Keratinocyte (primary cell): ENCODE measurements around the gene PLXDC1. TPM values are rescaled to one million over a fixed set of nuclear protein-coding genes. Genes with fewer than 3 reads are reported as not detected.
"Not testable (repeated sequence)": the region's sequence is repeated elsewhere in the genome, so short reads cannot be mapped to it uniquely, and the experiment has no call there.

Source experiments
- DNase-seq: peaks from one replicate; pipeline ENCODE4 v3.0.0-alpha.2; 2011; ENCODE audit warnings: low read depth, missing footprints, low spot score
- FAIRE-seq: peaks from 2 replicates; lab custom pipeline; 2011; peaks lifted over from hg19 to GRCh38; lab: Jason Lieb, UNC
- H2AFZ ChIP-seq: 2 replicates; pipeline ENCODE4 v1.6.0; 2012; ENCODE audit warnings: low read length, control low read depth, inconsistent platforms; ENCODE audit not compliant: control insufficient read depth
- H3K27ac ChIP-seq: 2 replicates; pipeline ENCODE4 v1.5.1; 2011; ENCODE audit warnings: low read length; ENCODE audit not compliant: control insufficient read depth, insufficient read depth
- H3K27me3 ChIP-seq: 3 replicates; pipeline ENCODE4 v1.6.0; 2011; ENCODE audit warnings: low read length; ENCODE audit not compliant: control insufficient read depth, insufficient read depth; ENCODE audit errors: extremely low read depth
- H3K36me3 ChIP-seq, 2 experiments: 2 replicates in 1 of 2; 3 replicates in 1 of 2; pipeline ENCODE4 v1.5.1; 2011; ENCODE audit warnings: low read length in 2 of 2, mild to moderate bottlenecking in 1 of 2; ENCODE audit not compliant: control insufficient read depth in 2 of 2, insufficient read depth in 2 of 2; ENCODE audit errors: extremely low read depth in 1 of 2
- H3K4me1 ChIP-seq: 3 replicates; pipeline ENCODE4 v1.5.1; 2011; ENCODE audit warnings: low read length; ENCODE audit not compliant: control insufficient read depth, insufficient read depth; ENCODE audit errors: extremely low read depth
- H3K4me2 ChIP-seq: 3 replicates; pipeline ENCODE4 v1.6.0; 2011; ENCODE audit warnings: low read depth, low read length; ENCODE audit not compliant: control insufficient read depth, insufficient read depth; ENCODE audit errors: extremely low read depth
- H3K4me3 ChIP-seq, 3 experiments: fragments of 200-600 bp in 1 of 3; sonication (generic) in 1 of 3; 2 replicates in 2 of 3; 3 replicates in 1 of 3; pipeline ENCODE4 v1.5.1; 2011 to 2016; ENCODE audit warnings: low read length in 3 of 3, mild to moderate bottlenecking in 3 of 3, control low read depth in 2 of 3, inconsistent platforms in 1 of 3, low read depth in 1 of 3, mixed read lengths in 1 of 3, mixed run types in 1 of 3, moderate library complexity in 1 of 3; ENCODE audit not compliant: control insufficient read depth in 2 of 3, insufficient read depth in 2 of 3; ENCODE audit errors: extremely low read depth in 1 of 3
- H3K79me2 ChIP-seq: 2 replicates; pipeline ENCODE4 v1.6.0; 2012; ENCODE audit warnings: low read length; ENCODE audit not compliant: control insufficient read depth, insufficient read depth
- H3K9ac ChIP-seq: 3 replicates; pipeline ENCODE4 v1.6.0; 2011; ENCODE audit warnings: low read length; ENCODE audit not compliant: control insufficient read depth, insufficient read depth; ENCODE audit errors: extremely low read depth
- H3K9me1 ChIP-seq: 3 replicates; pipeline ENCODE4 v1.6.0; 2011; ENCODE audit warnings: low read length; ENCODE audit not compliant: control insufficient read depth, insufficient read depth; ENCODE audit errors: extremely low read depth
- H3K9me3 ChIP-seq: 2 replicates; pipeline ENCODE4 v1.5.1; 2012; ENCODE audit warnings: low read depth, low read length; ENCODE audit not compliant: control insufficient read depth
- H4K20me1 ChIP-seq: 3 replicates; pipeline ENCODE4 v1.6.0; 2011; ENCODE audit warnings: low read length; ENCODE audit not compliant: control insufficient read depth, insufficient read depth; ENCODE audit errors: extremely low read depth
- EZH2 ChIP-seq: IDR thresholded peaks from one replicate; pipeline ENCODE4 v1.6.1; 2012; ENCODE audit warnings: inconsistent platforms, mild to moderate bottlenecking, low read length, moderate library complexity
- dilution Hi-C: fragments of 300-500 bp; cut with MboI; formaldehyde crosslinking; loops from one replicate; pipeline ENCODE4 v1.7.0; 2020; ENCODE audit warnings: low sequenced_read_pairs; ENCODE audit not compliant: extremely low pct_ligation_motif_present
- polyA plus RNA-seq, 5 experiments: library from polyadenylated mRNA; depleted of rRNA in 3 of 5; stranded (reverse) in 3 of 5; stranded (forward) in 1 of 5; unstranded in 1 of 5; fragments of >200 nt; gene quantifications; 1 replicate in 1 of 5; 2 replicates in 3 of 5; 3 replicates in 1 of 5; pipeline versions ENCODE4 v1.2.1 to v1.2.3, GENCODE V29; 2011 to 2012; ENCODE audit warnings: missing spikeins in 2 of 5, low read depth in 1 of 5, low replicate concordance in 1 of 5
- TF ChIP-seq, protein P1 (sequence below), 3 experiments: IDR thresholded peaks in 1 of 3; conservative IDR thresholded peaks in 1 of 3; optimal IDR thresholded peaks in 1 of 3; 2 replicates in 2 of 3; 3 replicates in 1 of 3; pipeline versions ENCODE3 to v1.5.1; 2011; ENCODE audit warnings: low read length in 3 of 3, mild to moderate bottlenecking in 3 of 3, moderate library complexity in 2 of 3, control low read depth in 1 of 3, inconsistent platforms in 1 of 3; ENCODE audit not compliant: insufficient read depth in 2 of 3; ENCODE audit errors: extremely low read depth in 1 of 3

PLXDC1 gene
- polyA plus RNA-seq, 1 donor (not counting 4 experiments of a cell fraction or from before 2014, with no cell fraction given): 0.35 TPM

DNA sequence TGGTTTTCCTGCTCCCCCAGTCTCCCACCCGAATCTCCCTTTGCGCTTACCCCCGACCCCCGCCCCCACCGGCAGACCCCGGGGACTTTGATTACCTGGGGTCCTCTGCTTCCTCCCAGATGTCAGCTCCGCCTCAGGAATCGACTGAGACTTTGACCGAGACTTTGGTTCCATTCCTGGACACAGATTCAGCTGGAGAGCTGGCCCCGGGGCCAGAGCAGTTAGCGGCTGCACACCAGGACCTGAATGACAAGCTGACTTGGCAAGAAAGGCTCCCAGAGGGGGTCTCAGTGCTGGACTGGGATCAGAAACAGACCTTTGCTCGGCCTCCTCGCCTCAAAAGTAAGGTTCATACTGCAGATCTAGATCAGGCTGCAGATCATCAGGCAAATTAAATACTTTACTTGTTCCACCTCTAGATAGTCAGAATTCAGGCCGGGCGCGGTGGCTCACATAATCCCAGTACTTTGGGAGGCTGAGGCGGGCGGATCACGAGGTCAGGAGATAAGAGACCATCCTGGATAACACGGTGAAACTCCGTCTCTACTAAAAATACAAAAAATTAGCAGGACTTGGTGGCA is 123.9 kb downstream of the PLXDC1 start:
- Histone ChIP-seq H3K79me2 (no peaks in the 10 kb centered on the region), H2AFZ (no peak overlapping the region)

GRCh38 chr17:39026980-39027451 is 124.4 kb downstream of the PLXDC1 start:
- H3K27ac ChIP-seq: no peak overlapping the region
- H3K36me3 ChIP-seq: no peaks in the 10 kb centered on the region
- FAIRE-seq: no peak
- H3K9me1 ChIP-seq: no peaks in the 10 kb centered on the region
- H3K9ac ChIP-seq: no peak overlapping the region
- no peaks in the 10 kb centered on the region for H3K79me2 ChIP-seq
- no peak for DNase-seq
- H3K4me3 ChIP-seq: peak overlapping the region; percentile 25 to 53 (median 36)
- TF ChIP-seq EZH2: no peak
- TF ChIP-seq, protein P1, sequence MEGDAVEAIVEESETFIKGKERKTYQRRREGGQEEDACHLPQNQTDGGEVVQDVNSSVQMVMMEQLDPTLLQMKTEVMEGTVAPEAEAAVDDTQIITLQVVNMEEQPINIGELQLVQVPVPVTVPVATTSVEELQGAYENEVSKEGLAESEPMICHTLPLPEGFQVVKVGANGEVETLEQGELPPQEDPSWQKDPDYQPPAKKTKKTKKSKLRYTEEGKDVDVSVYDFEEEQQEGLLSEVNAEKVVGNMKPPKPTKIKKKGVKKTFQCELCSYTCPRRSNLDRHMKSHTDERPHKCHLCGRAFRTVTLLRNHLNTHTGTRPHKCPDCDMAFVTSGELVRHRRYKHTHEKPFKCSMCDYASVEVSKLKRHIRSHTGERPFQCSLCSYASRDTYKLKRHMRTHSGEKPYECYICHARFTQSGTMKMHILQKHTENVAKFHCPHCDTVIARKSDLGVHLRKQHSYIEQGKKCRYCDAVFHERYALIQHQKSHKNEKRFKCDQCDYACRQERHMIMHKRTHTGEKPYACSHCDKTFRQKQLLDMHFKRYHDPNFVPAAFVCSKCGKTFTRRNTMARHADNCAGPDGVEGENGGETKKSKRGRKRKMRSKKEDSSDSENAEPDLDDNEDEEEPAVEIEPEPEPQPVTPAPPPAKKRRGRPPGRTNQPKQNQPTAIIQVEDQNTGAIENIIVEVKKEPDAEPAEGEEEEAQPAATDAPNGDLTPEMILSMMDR (optimal IDR thresholded peaks at IDR 0.05 in 1 of 3, IDR thresholded peaks at IDR 0.05 in 1 of 3, conservative IDR thresholded peaks at IDR 0.05 in 1 of 3; ENCODE audit: extremely low read depth in 1 of 3, insufficient read depth in 2 of 3, low read length in 3 of 3): no peak
- H3K9me3 ChIP-seq: no peaks in the 10 kb centered on the region
- H4K20me1 ChIP-seq: no peaks in the 10 kb centered on the region
- no peaks in the 10 kb centered on the region for H3K4me1 ChIP-seq
- dilution Hi-C loops: no loop called here
- H3K4me2 ChIP-seq: peak overlapping the region; percentile 70
- H3K27me3 ChIP-seq: peaks cover 21% of the 10 kb centered on the region
- peak overlapping the region; percentile 27 for H2AFZ ChIP-seq

More for the DNA sequence above, 123.9 kb downstream of the PLXDC1 start:
- Histone ChIP-seq H3K27ac (no peak overlapping the region), H4K20me1 (no peaks in the 10 kb centered on the region), H3K4me1 (no peaks in the 10 kb centered on the region), H3K4me2 (peak overlapping the region; percentile 70), H3K27me3 (peaks cover 21% of the 10 kb centered on the region), H3K9ac (no peak overlapping the region), H3K9me3 (no peaks in the 10 kb centered on the region), H3K36me3 (no peaks in the 10 kb centered on the region), H3K4me3 (peak overlapping the region; percentile 25 to 53 (median 36)), H3K9me1 (no peaks in the 10 kb centered on the region)
- DNase-seq (no peak), FAIRE-seq (no peak)
- no peak for TF ChIP-seq EZH2
- TF ChIP-seq, protein P1 (optimal IDR thresholded peaks at IDR 0.05 in 1 of 3, IDR thresholded peaks at IDR 0.05 in 1 of 3, conservative IDR thresholded peaks at IDR 0.05 in 1 of 3; ENCODE audit: extremely low read depth in 1 of 3, insufficient read depth in 2 of 3, low read length in 3 of 3): no peak
- dilution Hi-C loops: no loop called here

- H4K20me1 ChIP-seq, H3K79me2 ChIP-seq, dilution Hi-C loops, H3K9ac ChIP-seq, H3K9me3 ChIP-seq, H3K27ac ChIP-seq, H2AFZ ChIP-seq, H3K9me1 ChIP-seq, FAIRE-seq, H3K4me1 ChIP-seq, H3K36me3 ChIP-seq, DNase-seq, H3K4me3 ChIP-seq: not testable (repeated sequence)
- peaks cover 21% of the 10 kb centered on the region for H3K27me3 ChIP-seq
- peak overlapping the region; percentile 70 for H3K4me2 ChIP-seq
Measured at GRCh38 chr17:39026346-39026745, 125.1 kb downstream of the PLXDC1 start.
